GM23248 (cell line): ENCODE measurements around the gene SPAG7.

Experiments
- EZH2 ChIP-seq: fragments of 200-600 bp; sonication (generic); IDR thresholded peaks from 2 replicates; pipeline ENCODE4 v1.6.1; 2018; ENCODE audit warnings: antibody characterized with exemption, mild to moderate bottlenecking; ENCODE audit not compliant: insufficient read depth, poor library complexity, severe bottlenecking
- EZH2phosphoT487 ChIP-seq: fragments of 200-600 bp; sonication (generic); IDR thresholded peaks from 2 replicates; pipeline ENCODE4 v1.6.1; 2018; ENCODE audit warnings: antibody characterized with exemption, moderate library complexity, mild to moderate bottlenecking, low read depth; ENCODE audit not compliant: insufficient read depth

DNA sequence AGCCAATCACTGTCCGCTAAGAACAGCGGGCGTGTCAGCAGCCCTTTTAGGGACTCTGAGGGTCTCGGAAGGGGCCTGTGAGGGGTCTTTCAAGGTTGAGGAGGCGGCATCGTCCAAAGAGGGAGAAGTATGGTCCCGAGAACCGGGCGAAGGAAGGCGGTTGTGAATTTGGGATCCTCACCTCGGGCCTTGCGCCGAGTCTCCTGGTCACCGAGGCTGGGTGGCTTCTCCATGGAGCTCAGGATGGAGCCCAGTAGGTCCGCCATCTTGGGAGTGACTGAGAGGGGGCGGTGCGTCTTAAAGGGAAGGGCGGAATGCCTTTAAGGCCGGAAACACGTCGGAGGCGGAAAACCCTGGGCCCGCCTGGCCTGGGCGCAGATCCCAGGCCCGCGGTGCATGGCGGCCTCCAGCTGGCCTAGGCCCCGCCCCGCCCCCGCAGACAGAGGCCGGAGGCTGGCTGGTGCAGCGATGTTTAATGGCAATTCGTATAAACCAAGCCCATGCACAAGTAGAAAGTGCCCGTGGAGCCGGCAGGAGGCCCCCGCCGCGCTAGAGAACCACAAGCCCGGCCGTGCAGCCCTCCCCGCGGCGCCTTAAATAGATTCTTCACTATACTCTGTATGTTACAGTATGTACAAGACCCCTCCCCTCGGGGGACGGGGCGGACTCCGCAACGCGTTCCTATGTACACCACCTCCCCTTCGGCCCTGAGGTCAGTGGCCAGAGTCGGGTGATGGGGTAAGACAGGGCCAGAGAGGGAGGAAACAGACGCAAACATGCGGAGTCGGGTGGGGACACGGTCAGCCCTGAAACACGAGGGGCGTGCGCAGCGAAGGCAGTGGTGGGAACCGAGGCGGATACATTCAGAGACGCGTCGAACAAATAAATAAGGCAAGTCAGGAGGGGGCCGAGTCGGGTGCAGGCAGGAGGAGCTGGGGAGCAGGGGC lies at the start of gene SPAG7:
- TF ChIP-seq EZH2 = no peak
- TF ChIP-seq EZH2phosphoT487 = no peak
